Inflammatory macrophage (primary cell): ENCODE results near the gene ACTN1.

Experiments used
- DNase-seq, 2 donors: peaks; one replicate each; pipeline ENCODE4 v3.0.0-alpha.2; 2020 to 2022

ACTN1 gene

DNA sequence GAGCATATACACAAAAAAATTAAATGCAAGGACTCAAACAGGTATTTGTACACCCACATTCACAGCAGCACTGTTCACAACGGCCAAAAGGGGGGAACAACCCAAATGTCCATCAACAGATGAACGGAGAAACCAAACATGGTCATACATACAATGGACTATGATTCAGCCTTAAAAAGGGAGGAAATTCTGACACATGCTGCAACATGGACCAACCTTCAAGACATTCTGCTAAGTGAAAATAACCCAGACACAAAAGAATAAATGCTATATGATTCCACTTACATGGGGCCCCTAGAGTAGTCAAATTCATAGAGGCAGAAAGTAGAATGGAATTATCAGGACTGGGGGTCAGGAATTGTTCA lies 29.5 kb downstream of the ACTN1 start:
- no peak for DNase-seq

DNA sequence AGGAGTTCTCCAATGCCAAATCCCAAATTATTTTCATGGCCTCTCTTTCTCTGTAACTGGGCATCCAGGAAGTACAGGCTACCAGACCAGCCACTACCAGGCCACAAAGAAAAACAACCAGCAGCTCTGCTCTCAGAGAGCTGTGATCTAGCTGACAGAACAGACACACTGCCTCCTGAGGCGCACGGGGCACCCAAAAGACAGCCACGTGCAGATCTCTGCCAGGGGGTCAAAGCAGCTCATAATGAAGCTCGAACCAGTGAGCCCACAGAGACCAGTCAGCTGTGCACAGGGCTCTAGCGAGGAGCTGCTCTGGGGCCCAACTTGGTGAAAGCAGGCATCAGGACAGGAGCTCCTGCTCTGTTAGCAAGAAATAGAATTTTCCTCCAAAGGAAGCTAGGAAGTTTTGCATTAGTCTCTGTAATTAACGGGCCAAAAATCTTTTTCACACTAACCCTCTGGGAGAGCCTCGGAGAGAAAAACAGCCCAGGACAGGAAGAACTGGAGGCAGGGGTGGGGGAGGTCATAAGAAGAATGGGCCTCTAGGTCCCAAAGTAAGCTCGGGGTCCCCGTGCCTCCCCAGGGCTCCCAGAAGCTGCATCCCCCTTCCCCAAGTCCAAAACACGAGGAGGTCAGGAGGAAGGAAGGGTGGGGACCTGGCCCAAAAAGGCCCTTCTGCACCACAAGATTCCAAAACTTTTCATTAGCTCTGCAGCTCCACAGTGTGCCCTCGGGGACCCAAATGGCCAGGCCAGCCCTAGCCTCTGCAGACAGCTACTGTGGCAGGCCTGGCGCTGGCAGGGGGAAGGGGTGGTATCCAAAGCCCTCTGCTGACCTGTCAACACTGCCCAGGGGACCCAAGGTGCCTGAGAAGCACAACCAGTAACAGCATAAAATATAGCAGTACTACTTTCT lies 30.2 kb downstream of the ACTN1 start:
- no peak for DNase-seq

- DNase-seq, result peak; percentile 51 to 55
Observed at GRCh38 chr14:68947802-68948201, 31.3 kb downstream of the ACTN1 start.

GRCh38 chr14:68946489-68946822 lies 32.6 kb downstream of the ACTN1 start:
- DNase-seq, result no peak

GRCh38 chr14:68945585-68946488 lies 33.3 kb downstream of the ACTN1 start:
- no peak for DNase-seq

DNA sequence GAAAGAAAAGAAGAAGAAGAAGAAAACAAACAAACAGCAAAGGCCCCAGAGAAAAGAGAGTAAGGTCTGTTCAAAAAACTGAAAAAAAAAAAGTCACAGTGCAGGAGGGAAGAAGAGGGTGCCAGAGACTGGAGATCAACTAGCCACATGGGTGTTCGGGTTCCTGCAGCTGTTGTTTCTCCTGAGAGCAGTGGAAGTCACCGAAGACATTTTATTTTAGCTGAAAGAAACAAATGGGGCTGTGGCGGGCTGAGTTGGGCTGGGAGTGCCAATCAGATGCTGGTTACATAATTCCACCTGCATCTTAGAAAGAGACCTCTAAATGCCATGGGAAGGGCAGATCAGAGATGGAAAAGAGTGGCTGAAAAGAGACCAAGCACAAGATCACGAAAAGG lies 33.9 kb downstream of the ACTN1 start:
- no peak for DNase-seq

- no peak for DNase-seq
Observed at GRCh38 chr14:68944162-68944561, 34.9 kb downstream of the ACTN1 start.

DNA sequence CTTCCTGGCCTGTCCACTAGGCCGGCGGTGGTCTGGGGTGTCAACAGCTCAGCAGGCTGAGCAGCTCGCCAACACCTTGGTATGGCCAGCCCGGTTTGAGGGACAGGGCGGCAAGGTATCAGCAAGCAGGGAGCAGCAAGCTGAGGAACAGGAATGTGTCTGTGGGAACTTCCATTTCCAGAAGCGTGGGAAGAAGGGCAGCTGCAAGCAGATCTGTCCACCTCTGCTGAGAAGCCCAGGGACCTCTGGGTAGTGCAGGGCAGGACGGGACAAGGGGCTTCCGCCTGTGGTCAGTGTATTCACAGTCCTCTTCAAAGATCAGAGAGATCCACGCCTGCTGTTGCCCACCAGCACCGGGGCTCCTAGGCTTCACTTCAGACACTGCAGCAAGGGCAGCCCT lies 36.0 kb downstream of the ACTN1 start:
- DNase-seq, result no peak

- DNase-seq, result peak; percentile 43 to 48
Observed at GRCh38 chr14:68942296-68943035, 36.6 kb downstream of the ACTN1 start.

DNA sequence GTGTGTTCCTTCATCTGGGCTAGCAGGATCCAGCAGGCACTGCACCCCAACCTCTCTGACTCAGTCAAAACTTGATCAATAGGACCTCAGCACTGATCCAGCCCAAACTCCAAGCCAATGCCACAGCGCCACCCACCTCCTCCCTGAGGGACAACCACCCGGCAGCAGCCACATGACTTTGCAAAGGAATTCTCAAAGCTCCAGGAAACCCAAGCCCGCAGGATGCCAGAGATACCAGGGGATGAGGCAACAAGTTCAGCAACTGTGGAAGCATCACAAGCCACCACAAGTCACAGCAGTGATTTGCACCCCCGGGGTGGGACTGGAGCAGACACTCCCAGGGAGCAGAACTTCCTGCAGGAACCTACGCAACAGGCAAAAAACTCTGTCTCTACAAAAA lies 37.3 kb downstream of the ACTN1 start:
- peak in 1 of 2 donors; percentile 47 for DNase-seq

DNA sequence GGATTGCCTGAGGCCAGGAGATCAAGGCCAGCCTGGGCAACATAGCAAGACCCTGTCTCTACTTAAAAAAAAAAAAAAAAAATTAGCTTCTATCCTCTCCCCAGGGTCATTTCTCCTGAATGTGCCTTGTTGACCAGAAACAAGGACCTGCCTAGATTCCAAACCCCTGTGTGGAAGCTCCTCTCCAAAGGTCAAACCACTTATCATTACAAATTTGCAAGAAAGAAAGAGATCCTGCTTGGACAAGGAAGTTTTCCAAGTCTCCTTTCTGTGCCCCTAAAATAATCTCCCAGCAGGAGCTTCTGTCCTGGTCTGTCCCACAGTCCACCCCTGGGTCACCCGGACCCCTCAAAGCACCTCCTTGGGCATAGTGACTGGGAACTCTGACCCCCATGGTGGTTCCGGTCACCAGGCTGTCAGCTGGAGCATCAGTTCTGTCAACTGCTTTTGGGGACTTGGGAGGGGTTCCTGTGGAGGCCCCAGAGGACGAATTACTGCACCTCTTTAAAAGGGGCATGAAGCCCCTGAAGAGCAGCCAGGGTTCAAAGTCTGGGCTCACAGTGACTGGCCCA lies 38.4 kb downstream of the ACTN1 start:
- DNase-seq, result no peak

GRCh38 chr14:68939893-68940613 lies 39.0 kb downstream of the ACTN1 start:
- DNase-seq, result no peak

- DNase-seq, result no peak
Observed at GRCh38 chr14:68939181-68939892, 39.8 kb downstream of the ACTN1 start.

DNA sequence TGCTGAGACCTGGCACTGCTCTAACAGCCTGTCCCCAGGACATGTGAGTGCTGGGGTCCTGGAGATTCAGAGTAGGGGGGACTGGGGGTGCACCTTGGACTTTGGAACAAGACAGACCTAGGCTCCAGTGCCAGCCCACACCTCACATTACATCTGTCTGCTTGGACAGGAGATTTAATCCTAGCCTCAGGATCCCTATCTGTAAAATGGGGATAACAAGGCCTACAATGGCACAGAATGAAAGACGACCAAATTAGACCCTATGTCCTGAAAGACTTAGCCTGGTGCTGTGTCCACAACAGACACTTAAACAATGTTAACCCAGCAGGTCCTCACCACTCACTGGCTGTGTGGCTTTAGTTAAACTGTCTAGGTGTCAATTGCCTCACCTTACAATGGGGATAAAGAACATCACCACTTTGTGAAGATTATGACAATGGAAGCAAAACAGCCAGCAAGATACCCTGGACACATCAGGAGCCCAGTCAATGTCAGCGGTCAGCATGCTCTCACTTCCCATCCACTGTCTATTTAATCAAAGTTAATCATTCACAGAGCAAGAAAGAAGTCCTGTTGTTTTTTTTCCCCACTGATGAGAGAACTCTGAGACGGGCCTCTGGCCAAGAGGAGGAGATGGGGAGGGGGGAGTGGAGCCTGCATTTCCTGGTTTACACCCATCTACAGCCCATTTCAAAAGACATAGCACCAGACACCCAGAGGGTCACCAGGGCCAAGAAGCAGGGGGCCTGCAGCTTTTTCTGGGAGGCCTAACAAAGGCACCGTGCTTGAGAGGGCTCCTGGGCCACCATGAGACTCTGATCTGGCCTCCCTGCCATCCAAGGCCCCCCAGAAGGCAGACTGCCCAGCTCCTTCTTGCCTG lies 40.6 kb downstream of the ACTN1 start:
- DNase-seq, result no peak

- no peak for DNase-seq
Observed at GRCh38 chr14:68937471-68938270, 41.4 kb downstream of the ACTN1 start.

DNA sequence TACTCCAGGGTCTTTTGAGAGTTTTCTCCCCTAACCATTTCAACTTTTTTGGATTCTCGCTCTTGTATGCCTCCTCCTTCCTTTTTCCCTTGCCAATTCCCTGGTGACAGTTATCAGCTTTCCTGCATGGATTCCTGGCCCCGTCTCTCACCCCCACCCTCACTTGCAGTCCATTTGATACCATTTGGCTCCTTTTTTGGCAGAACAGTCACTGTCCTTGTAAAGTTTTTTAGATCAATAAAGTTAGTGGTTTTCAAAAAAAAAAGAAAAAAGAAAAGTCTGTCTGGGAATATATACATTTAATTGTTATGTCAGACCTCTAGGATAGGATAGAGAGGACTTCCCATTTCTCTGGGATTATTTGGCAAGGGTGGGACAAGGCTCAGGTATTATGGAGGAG lies 42.1 kb downstream of the ACTN1 start:
- DNase-seq, result no peak

- DNase-seq, result no peak
Observed at GRCh38 chr14:68936476-68936875, 42.6 kb downstream of the ACTN1 start.

DNA sequence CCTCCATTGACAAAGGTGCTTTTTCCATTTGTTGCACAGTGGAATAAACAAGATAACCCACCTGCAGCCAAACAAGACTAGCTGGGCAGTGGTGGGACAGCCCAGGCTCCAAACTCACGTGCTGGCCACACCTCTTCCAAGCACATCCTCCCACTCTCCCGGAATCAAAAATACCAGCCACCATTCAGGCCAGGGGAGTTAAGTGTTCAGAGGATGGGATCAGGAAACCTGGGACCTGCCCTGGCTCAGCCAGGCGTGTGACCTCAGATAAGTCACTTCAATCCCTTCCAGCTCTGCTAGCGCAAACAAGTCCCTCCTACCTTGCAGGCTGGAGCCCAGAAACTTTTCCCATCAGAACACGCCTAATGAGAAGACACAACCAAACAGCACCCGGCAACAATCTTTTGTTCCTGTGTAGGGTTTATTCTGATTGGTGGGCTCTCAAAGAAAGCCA lies 43.3 kb downstream of the ACTN1 start:
- DNase-seq, result no peak

DNA sequence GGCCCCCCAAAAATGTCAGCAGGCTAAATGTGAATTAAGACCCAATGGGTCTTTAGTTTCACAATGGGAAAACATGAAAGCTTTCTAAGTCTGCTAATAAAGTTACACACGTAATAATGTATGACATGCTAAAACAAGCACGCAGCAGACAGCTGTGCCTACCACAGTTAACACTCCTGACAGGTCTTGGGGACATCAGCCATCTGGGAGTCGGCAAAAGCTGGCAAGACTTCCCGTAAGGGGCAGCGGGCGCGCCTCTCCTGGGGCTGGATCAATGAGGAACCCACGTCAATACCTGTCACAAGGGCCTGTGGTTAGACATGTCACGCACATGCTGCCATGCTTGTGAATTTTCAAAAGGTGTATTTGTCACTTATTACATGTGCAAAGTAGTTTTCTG lies 45.0 kb downstream of the ACTN1 start:
- no peak for DNase-seq
